CD4-positive, alpha-beta T cell (primary cell): ENCODE results near the gene TBC1D24. TPM values are rescaled to one million over a fixed set of nuclear protein-coding genes. Genes with fewer than 3 reads are reported as not detected.

ENCODE experiments used
- ATAC-seq: fragments of 200-7000 bp; cut with Tn5 transposase; one replicate; pipeline ENCODE4 v1.10.0; 2022; ENCODE audit warnings: mild to moderate bottlenecking; ENCODE audit not compliant: poor library complexity
- CTCF ChIA-PET: fragments of 350-600 bp; sonication (Branson Sonifier 250); formaldehyde crosslinking; loops from one replicate; lab custom pipeline; 2021; ENCODE audit warnings: antibody characterized with exemption, inconsistent platforms; lab: Charles Lee
- POLR2A ChIA-PET: fragments of 350-600 bp; sonication (Branson Sonifier 250); formaldehyde crosslinking; loops from one replicate; lab custom pipeline; 2021; ENCODE audit warnings: antibody characterized with exemption, inconsistent platforms; lab: Charles Lee
- DNase-seq, 14 experiments: peaks; one replicate each; pipeline ENCODE4 v3.0.0-alpha.2; 2013 to 2020; ENCODE audit warnings: mixed read lengths in 2 of 14
- H3K27ac ChIP-seq, 2 donors: one replicate each; pipeline versions ENCODE4 v1.5.1 to v1.7.0; 2013; ENCODE audit warnings: low read length in 2 of 2, low read depth in 1 of 2, mild to moderate bottlenecking in 1 of 2
- H3K27me3 ChIP-seq, 2 experiments: 1 replicate in 1 of 2; 2 replicates in 1 of 2; pipeline versions ENCODE4 v1.6.1 to v1.7.0; 2013; ENCODE audit warnings: low read length in 2 of 2, control low read depth in 1 of 2, mild to moderate bottlenecking in 1 of 2, moderate library complexity in 1 of 2; ENCODE audit not compliant: insufficient read depth in 2 of 2, control insufficient read depth in 1 of 2
- H3K36me3 ChIP-seq: one replicate; pipeline ENCODE4 v1.6.1; 2013; ENCODE audit warnings: low read length, control low read depth; ENCODE audit not compliant: insufficient read depth
- H3K4me1 ChIP-seq: one replicate; pipeline ENCODE4 v1.6.1; 2013; ENCODE audit warnings: low read length, control low read depth; ENCODE audit not compliant: insufficient read depth
- H3K4me3 ChIP-seq: one replicate; pipeline ENCODE4 v1.5.1; 2013; ENCODE audit warnings: mild to moderate bottlenecking, low read length, moderate library complexity
- H3K9me3 ChIP-seq, 2 experiments: 1 replicate in 1 of 2; 2 replicates in 1 of 2; pipeline versions ENCODE4 v1.6.1 to v1.7.0; 2013; ENCODE audit warnings: low read length in 2 of 2, mild to moderate bottlenecking in 2 of 2, control low read depth in 1 of 2, moderate library complexity in 1 of 2; ENCODE audit not compliant: control insufficient read depth in 1 of 2, insufficient read depth in 1 of 2
- H3K27ac Mint-ChIP-seq: one replicate; pipeline ENCODE4 v1.8.0; 2020; ENCODE audit warnings: mixed read lengths
- H3K27me3 Mint-ChIP-seq: one replicate; pipeline ENCODE4 v1.8.0; 2021; ENCODE audit warnings: mixed read lengths
- H3K36me3 Mint-ChIP-seq: one replicate; pipeline ENCODE4 v1.8.0; 2021; ENCODE audit warnings: low read depth, mixed read lengths
- H3K4me1 Mint-ChIP-seq: one replicate; pipeline ENCODE4 v1.8.0; 2021; ENCODE audit warnings: low read depth, mixed read lengths
- H3K4me3 Mint-ChIP-seq: one replicate; pipeline ENCODE4 v1.8.0; 2020; ENCODE audit warnings: mild to moderate bottlenecking, mixed read lengths
- H3K9me3 Mint-ChIP-seq: one replicate; pipeline ENCODE4 v1.8.0; 2020; ENCODE audit warnings: mixed read lengths
- intact Hi-C, 2 experiments: fragments of 100-400 bp; cut with DNase I in 1 of 2; cut with micrococcal nuclease in 1 of 2; formaldehyde crosslinking; loops; one replicate each; pipeline versions ENCODE4 v1.15.1 to v1.9.0; 2023 to 2025; cut with DNase I, micrococcal nuclease
- total RNA-seq, 174 experiments: library from RNA in 2 of 174; stranded (reverse) in 2 of 174; gene quantifications; one replicate each; pipeline ENCODE4 v1.2.3 and lab custom pipeline; 2021 to 2026
- TF ChIP-seq, protein P1 (sequence below): fragments of 200-600 bp; IDR thresholded peaks from one replicate; pipeline ENCODE4 v1.8.0; 2022; ENCODE audit warnings: antibody characterized with exemption, mild to moderate bottlenecking

The TBC1D24 gene
- total RNA-seq, 2 experiments from 2014 or later: 1.2 to 2.1 TPM

DNA sequence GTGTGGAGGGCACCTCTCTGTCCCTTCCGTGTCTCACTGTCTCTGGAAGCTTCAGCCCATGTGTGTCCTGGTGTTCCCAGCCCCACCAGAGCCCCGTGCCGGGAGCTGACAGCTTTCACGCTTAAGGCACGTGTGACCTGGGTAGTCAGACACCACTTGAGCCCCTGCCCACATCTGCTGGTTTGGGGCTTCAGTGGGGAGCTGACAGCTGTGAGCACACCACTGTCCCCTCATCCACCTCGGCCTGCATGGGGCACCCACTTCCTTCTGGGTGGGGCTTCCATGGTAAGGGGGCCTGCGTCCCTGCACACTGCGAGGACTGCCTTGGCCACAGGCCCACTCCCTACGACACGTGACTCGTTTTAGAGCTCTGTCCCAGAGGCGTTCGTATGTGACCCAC is 17.7 kb upstream of the TBC1D24 start:
- Histone ChIP-seq H3K36me3 (peaks cover 7% of the 10 kb centered on the region), H3K27me3 (no peaks in the 10 kb centered on the region), H3K4me1 (peaks cover 21% of the 10 kb centered on the region), H3K4me3 (no peak overlapping the region), H3K27ac (no peak overlapping the region), H3K9me3 (no peaks in the 10 kb centered on the region)
- peaks cover 5% of the 10 kb centered on the region for H3K4me1 Mint-ChIP-seq
- ChIA-PET CTCF (no interaction called here), POLR2A (no interaction called here)
- H3K4me3 Mint-ChIP-seq: no peak overlapping the region
- no peak overlapping the region for H3K27ac Mint-ChIP-seq
- ATAC-seq: no peak
- peaks cover 5% of the 10 kb centered on the region for H3K36me3 Mint-ChIP-seq
- H3K27me3 Mint-ChIP-seq: no peaks in the 10 kb centered on the region
- H3K9me3 Mint-ChIP-seq: no peaks in the 10 kb centered on the region
- DNase-seq: no peak
- intact Hi-C loops: no loop called here
- TF ChIP-seq, protein P1, sequence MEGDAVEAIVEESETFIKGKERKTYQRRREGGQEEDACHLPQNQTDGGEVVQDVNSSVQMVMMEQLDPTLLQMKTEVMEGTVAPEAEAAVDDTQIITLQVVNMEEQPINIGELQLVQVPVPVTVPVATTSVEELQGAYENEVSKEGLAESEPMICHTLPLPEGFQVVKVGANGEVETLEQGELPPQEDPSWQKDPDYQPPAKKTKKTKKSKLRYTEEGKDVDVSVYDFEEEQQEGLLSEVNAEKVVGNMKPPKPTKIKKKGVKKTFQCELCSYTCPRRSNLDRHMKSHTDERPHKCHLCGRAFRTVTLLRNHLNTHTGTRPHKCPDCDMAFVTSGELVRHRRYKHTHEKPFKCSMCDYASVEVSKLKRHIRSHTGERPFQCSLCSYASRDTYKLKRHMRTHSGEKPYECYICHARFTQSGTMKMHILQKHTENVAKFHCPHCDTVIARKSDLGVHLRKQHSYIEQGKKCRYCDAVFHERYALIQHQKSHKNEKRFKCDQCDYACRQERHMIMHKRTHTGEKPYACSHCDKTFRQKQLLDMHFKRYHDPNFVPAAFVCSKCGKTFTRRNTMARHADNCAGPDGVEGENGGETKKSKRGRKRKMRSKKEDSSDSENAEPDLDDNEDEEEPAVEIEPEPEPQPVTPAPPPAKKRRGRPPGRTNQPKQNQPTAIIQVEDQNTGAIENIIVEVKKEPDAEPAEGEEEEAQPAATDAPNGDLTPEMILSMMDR: no peak

DNA sequence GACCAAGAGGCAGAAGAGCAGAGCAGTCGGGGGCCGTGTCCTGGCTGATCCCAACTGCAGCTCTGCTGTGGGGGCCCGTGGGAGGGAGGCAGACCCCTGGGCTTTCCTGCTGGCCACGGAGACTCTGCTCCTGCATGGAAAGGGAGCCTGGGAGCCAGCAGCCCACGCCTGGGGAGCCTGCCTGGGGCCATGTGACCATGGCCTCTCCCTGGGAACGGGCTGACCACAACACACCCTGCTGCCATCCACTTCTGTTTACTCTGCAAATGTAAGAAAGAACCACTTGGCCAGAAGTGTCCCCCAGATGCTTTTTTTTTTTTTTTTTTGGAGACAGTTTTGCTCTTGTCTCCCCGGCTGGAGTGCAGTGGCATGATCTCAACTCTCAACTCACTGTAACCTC is 17.0 kb upstream of the TBC1D24 start:
- TF ChIP-seq, protein P1: no peak
- ATAC-seq (no peak), DNase-seq (no peak)
- H3K27ac Mint-ChIP-seq: no peak overlapping the region
- intact Hi-C loops: no loop called here
- POLR2A ChIA-PET: no interaction called here
- H3K4me3 ChIP-seq: no peak overlapping the region
- H3K36me3 Mint-ChIP-seq: no peaks in the 10 kb centered on the region
- no peaks in the 10 kb centered on the region for H3K27me3 ChIP-seq
- H3K4me1 ChIP-seq: peaks cover 21% of the 10 kb centered on the region
- no peak overlapping the region for H3K4me3 Mint-ChIP-seq
- peaks cover 7% of the 10 kb centered on the region for H3K36me3 ChIP-seq
- CTCF ChIA-PET: no interaction called here
- no peak overlapping the region for H3K27ac ChIP-seq
- no peaks in the 10 kb centered on the region for H3K9me3 ChIP-seq
- no peaks in the 10 kb centered on the region for H3K27me3 Mint-ChIP-seq
- peaks cover 5% of the 10 kb centered on the region for H3K4me1 Mint-ChIP-seq
- H3K9me3 Mint-ChIP-seq: no peaks in the 10 kb centered on the region

GRCh38 chr16:2458887-2459646 is 15.9 kb upstream of the TBC1D24 start:
- Mint-ChIP-seq H3K27me3 (no peaks in the 10 kb centered on the region), H3K9me3 (no peaks in the 10 kb centered on the region), H3K4me1 (peaks cover 5% of the 10 kb centered on the region), H3K4me3 (peak overlapping the region; percentile 79), H3K27ac (no peak overlapping the region), H3K36me3 (no peaks in the 10 kb centered on the region)
- ChIA-PET POLR2A (interaction anchor here (0.6 to 2.9 kb wide), 13 partner anchors 12 to 1038 kb away, joined by 3 to 9 read pairs (median 4); partner anchors contain the start of genes AMDHD2, KCTD5, NTN3 and RPS2), CTCF (interaction anchor here (0.9 kb wide), 2 partner anchors 38 to 119 kb away, joined by 3 read pairs; partner anchors contain the start of gene ABCA3)
- H3K9me3 ChIP-seq: no peaks in the 10 kb centered on the region
- peaks cover 2% of the 10 kb centered on the region for H3K36me3 ChIP-seq
- peak overlapping the region; percentile 67 for H3K4me3 ChIP-seq
- H3K4me1 ChIP-seq: peaks cover 21% of the 10 kb centered on the region
- DNase-seq (peak in 1 of 14 experiments; percentile 40), ATAC-seq (no peak)
- TF ChIP-seq, protein P1: no peak
- no peaks in the 10 kb centered on the region for H3K27me3 ChIP-seq
- intact Hi-C loops: no loop called here
- H3K27ac ChIP-seq: no peak overlapping the region
